Motor neuron (in vitro differentiated cells): ENCODE data around the gene UST. TPM values are rescaled to one million over a fixed set of nuclear protein-coding genes. Genes with fewer than 3 reads are reported as not detected.
A peak's percentile ranks its signal among the peaks of the same experiment; 100 is the strongest.

Experiments
- ATAC-seq, 8 experiments: fragments of 200-7000 bp; cut with Tn5 transposase; replicated peaks in 6 of 8; 2 replicates each; pipeline ENCODE4 v1.8.0; 2021; ENCODE audit warnings: mild to moderate bottlenecking in 8 of 8, moderate library complexity in 8 of 8
- H3K27ac ChIP-seq, 2 donors: fragments of 250-450 bp; sonication (Bioruptor Pico); 2 replicates each; pipeline ENCODE4 v1.9.0; 2021; ENCODE audit warnings: antibody characterized with exemption in 2 of 2, mild to moderate bottlenecking in 2 of 2, moderate library complexity in 1 of 2
- H3K4me1 ChIP-seq, 2 donors: fragments of 250-450 bp; sonication (Bioruptor Pico); replicated peaks in 1 of 2; 2 replicates each; pipeline ENCODE4 v1.6.1; 2021; ENCODE audit warnings: antibody characterized with exemption in 2 of 2, mild to moderate bottlenecking in 2 of 2, moderate library complexity in 1 of 2
- H3K4me3 ChIP-seq, 5 donors: fragments of 250-450 bp; sonication (Bioruptor Pico); 2 replicates each; pipeline ENCODE4 v1.9.0; 2021; ENCODE audit warnings: antibody characterized with exemption in 5 of 5, mild to moderate bottlenecking in 5 of 5, moderate library complexity in 4 of 5
- WGBS, 10 experiments: fragments of 450-650 bp; shearing (Covaris generic); methylation state at CpG; one replicate each; pipeline ENCODE4 v1.0.0; 2022; 5-methylcytosine and 5-hydroxymethylcytosine counted together
- in situ Hi-C, 9 experiments: fragments of 400-800 bp; cut with MboI; loops; one replicate each; pipeline ENCODE4 v1.15.0; 2021; ENCODE audit warnings: low sequenced_read_pairs in 9 of 9, low pct_unique_long_range_greater_than_20kb in 2 of 9; ENCODE audit not compliant: unreplicated experiment in 9 of 9
- total RNA-seq, 8 experiments: library from RNA; unstranded; fragments of 300-600 nt; gene quantifications; 2 replicates each; pipeline versions ENCODE4 v1.2.3 to v1.2.4, GENCODE V29; 2022

The UST gene
- total RNA-seq, 8 experiments from 2014 or later: 5.2 to 22.9 (median 7.8) TPM

- 74 to 100% (median 90%) methylated on average over 1 of the region's 1 CpG; no CpG with 5 or more reads in 1 of the 10 experiments for WGBS, 10 experiments
- no peaks in the 10 kb centered on the region for H3K4me1 ChIP-seq
- in situ Hi-C loops: no loop called here
- H3K27ac ChIP-seq: no peak overlapping the region
- ATAC-seq: no peak
- no peak overlapping the region for H3K4me3 ChIP-seq
These were observed 33.6 kb upstream of the UST start for GRCh38 chr6:148713033-148713738.

- 0 to 83% (median 20%) methylated on average over 1 of the region's 1 CpG; no CpG with 5 or more reads in 2 of the 10 experiments for WGBS, 10 experiments
- Histone ChIP-seq H3K4me3 (no peak overlapping the region), H3K4me1 (no peaks in the 10 kb centered on the region), H3K27ac (no peak overlapping the region)
- in situ Hi-C loops: no loop called here
- no peak for ATAC-seq
These were observed 32.9 kb upstream of the UST start for GRCh38 chr6:148713921-148714320.

DNA sequence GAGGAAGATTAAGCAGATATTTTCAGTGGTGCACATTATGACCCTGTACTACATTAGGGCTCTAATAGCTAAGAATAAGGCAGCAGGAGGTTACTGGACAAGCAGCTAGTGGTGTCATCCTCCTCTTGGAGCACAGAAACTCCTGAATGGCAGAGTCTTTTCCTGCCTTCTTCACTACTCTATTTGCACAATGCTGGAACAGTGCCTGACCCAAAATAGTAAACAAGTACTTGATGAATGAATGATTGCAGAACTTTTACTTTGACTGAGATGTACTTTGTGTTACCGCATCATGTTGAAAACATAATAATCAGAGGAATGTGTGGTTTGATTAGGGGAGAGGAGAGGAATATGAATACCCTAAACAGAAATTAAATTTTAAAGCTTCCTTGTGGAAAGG lies 30.0 kb upstream of the UST start:
- no peaks in the 10 kb centered on the region for H3K4me1 ChIP-seq
- no peak for ATAC-seq
- no peak overlapping the region for H3K27ac ChIP-seq
- H3K4me3 ChIP-seq: no peak overlapping the region
- WGBS, 10 experiments: 0 to 60% (median 14%) methylated on average over 1 of the region's 1 CpG; no CpG with 5 or more reads in 3 of the 10 experiments
- in situ Hi-C loops: no loop called here

DNA sequence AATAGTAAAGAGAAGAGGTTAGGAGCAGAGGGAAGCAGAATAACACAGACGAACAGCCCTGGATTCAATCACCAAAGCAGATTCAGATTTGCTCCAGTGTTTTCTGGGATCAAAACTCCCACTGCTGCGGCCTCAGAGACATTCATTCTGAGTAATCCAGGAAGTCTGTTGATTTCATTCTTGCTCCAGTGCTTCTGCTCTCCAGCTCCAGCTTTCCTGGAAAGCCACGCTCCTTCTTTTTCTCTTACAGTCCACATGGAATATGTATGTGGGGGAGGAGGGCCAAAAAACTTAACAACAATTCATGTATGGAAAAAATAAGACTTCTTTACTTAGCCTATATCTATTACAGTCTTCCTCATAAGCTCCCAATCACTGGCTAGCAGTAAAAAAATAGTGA lies 26.4 kb upstream of the UST start:
- 7 to 94% (median 80%) methylated on average over 1 to 3 of the region's 3 CpGs; no CpG with 5 or more reads in 2 of the 10 experiments for WGBS, 10 experiments
- Histone ChIP-seq H3K4me3 (no peak overlapping the region), H3K27ac (no peak overlapping the region), H3K4me1 (no peaks in the 10 kb centered on the region)
- peak in 3 of 8 experiments; percentile 26 to 80 (median 66) for ATAC-seq
- in situ Hi-C loops: no loop called here

- H3K27ac ChIP-seq: no peak overlapping the region
- ATAC-seq: peak in 2 of 8 experiments; percentile 75 to 85
- H3K4me1 ChIP-seq: no peaks in the 10 kb centered on the region
- H3K4me3 ChIP-seq: no peak overlapping the region
- WGBS, 10 experiments: no CpG with 5 or more reads among the region's 2 CpGs
- in situ Hi-C loops: no loop called here
These were observed 25.9 kb upstream of the UST start for GRCh38 chr6:148720897-148721296.

GRCh38 chr6:148723484-148723883 lies 23.3 kb upstream of the UST start:
- in situ Hi-C loops: no loop called here
- ATAC-seq: no peak
- Histone ChIP-seq H3K4me3 (no peak overlapping the region), H3K27ac (no peak overlapping the region), H3K4me1 (no peaks in the 10 kb centered on the region)
- 40 to 100% (median 69%) methylated on average over 1 of the region's 1 CpG; no CpG with 5 or more reads in 4 of the 10 experiments for WGBS, 10 experiments

GRCh38 chr6:148724428-148724827 lies 22.4 kb upstream of the UST start:
- in situ Hi-C loops: no loop called here
- Histone ChIP-seq H3K4me1 (no peaks in the 10 kb centered on the region), H3K4me3 (no peak overlapping the region), H3K27ac (no peak overlapping the region)
- ATAC-seq: no peak

DNA sequence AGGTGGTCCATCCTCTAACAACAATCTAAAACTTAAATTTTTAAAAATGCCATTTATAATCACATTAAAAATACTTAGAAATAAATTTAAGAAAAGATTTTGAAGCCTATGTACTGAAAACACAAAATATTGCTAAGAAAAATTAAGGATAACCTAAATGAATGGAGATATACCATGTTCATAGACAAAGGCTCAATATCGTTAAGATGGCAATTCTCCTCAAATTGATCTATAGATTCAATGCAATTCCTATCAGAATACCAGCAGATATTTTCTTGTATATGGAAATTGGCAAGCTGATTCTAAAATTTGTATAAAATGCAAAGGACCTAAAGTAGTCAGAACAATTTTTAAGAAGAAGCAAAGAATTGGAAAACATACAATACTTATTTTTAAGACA lies 19.7 kb upstream of the UST start:
- Histone ChIP-seq H3K4me3 (no peak overlapping the region), H3K27ac (no peak overlapping the region), H3K4me1 (no peaks in the 10 kb centered on the region)
- WGBS, 10 experiments: 67 to 100% (median 100%) methylated on average over 1 of the region's 1 CpG
- no peak for ATAC-seq
- in situ Hi-C loops: loop anchor here in 2 of 9 experiments (25.0 kb wide), 3 partner anchors 140 to 235 kb away; no protein-coding TSS in a partner anchor

GRCh38 chr6:148735989-148736388 lies 10.8 kb upstream of the UST start:
- WGBS, 10 experiments: 80 to 100% (median 96%) methylated on average over 1 to 2 of the region's 2 CpGs; no CpG with 5 or more reads in 2 of the 10 experiments
- H3K4me3 ChIP-seq: no peak overlapping the region
- ATAC-seq: peak in 2 of 8 experiments; percentile 32 to 56
- in situ Hi-C loops: loop anchor here in 2 of 9 experiments (25.0 kb wide), 3 partner anchors 149 to 226 kb away; no protein-coding TSS in a partner anchor
- no peak overlapping the region for H3K27ac ChIP-seq
- H3K4me1 ChIP-seq: peaks cover 0 to 4% of the 10 kb centered on the region in 2 donors

DNA sequence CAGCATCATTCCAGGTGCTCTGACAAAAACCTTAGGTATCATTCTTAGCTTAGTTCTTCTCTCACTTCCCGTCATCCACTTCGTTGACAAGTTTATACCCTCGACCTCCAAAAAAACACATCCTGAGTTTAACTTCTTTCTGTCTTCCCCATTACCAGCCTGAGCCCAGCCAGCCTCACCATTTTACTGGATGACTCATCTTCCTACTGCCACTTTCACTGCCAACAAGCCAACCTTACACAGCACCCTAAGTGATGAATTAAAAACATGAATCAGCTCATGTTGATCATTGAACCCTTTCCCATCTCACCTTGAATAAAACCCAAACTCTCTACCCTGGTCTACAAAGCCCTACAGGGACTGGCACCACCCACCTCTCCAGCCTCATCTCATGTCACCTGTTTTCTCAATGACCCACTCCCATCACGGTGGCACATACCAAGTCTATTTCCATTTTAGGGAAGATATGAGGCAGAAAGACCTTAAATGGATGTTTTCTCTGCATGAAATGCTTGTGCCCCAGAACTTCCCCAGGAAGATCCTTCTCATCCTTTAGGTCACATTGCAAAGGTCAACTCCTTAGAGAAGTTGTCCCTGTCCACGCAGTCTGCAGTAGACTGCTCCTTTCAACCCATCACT lies 9.9 kb upstream of the UST start:
- 86 to 100% (median 92%) methylated on average over 2 to 5 of the region's 5 CpGs; no CpG with 5 or more reads in 2 of the 10 experiments for WGBS, 10 experiments
- peaks cover 0 to 11% of the 10 kb centered on the region in 2 donors for H3K4me1 ChIP-seq
- H3K27ac ChIP-seq: no peak overlapping the region
- in situ Hi-C loops: loop anchor here in 2 of 9 experiments (25.0 kb wide), 3 partner anchors 150 to 225 kb away; no protein-coding TSS in a partner anchor
- ATAC-seq: no peak
- H3K4me3 ChIP-seq: no peak overlapping the region

- peaks cover 0 to 11% of the 10 kb centered on the region in 2 donors for H3K4me1 ChIP-seq
- in situ Hi-C loops: loop anchor here in 2 of 9 experiments (25.0 kb wide), 3 partner anchors 151 to 224 kb away; no protein-coding TSS in a partner anchor
- 67 to 100% (median 95%) methylated on average over 1 to 3 of the region's 4 CpGs; no CpG with 5 or more reads in 7 of the 10 experiments for WGBS, 10 experiments
- no peak overlapping the region for H3K27ac ChIP-seq
- ATAC-seq: no peak
- no peak overlapping the region for H3K4me3 ChIP-seq
These were observed 9.0 kb upstream of the UST start for GRCh38 chr6:148737806-148738205.

- in situ Hi-C loops: loop anchor here in 2 of 9 experiments (25.0 kb wide), 3 partner anchors 152 to 223 kb away; no protein-coding TSS in a partner anchor
- Histone ChIP-seq H3K4me1 (peaks cover 0 to 11% of the 10 kb centered on the region in 2 donors), H3K4me3 (no peak overlapping the region), H3K27ac (no peak overlapping the region)
- 90 to 100% (median 96%) methylated on average over 2 to 11 of the region's 14 CpGs; no CpG with 5 or more reads in 1 of the 10 experiments for WGBS, 10 experiments
- no peak for ATAC-seq
These were observed 7.6 kb upstream of the UST start for GRCh38 chr6:148738946-148739821.
